Right lobe of liver (tissue), 4 donors: ENCODE results near the gene DNLZ.

Experiments
- CTCF ChIP-seq, 4 donors: fragments of 200-600 bp in 3 of 4; fragments of 450-650 bp in 1 of 4; IDR thresholded peaks; one replicate each; pipeline versions ENCODE4 v1.5.1 to v1.8.0; 2016 to 2022; ENCODE audit warnings: antibody characterized with exemption in 4 of 4, mild to moderate bottlenecking in 2 of 4
- POLR2A ChIP-seq: fragments of 450-650 bp; IDR thresholded peaks from one replicate; pipeline ENCODE4 v1.6.1; 2017; ENCODE audit warnings: antibody characterized with exemption, mild to moderate bottlenecking
- donor health status: DM: no; HTN: no; CAD: no.
- donor health status: DM: no; HTN: no; CAD: no.
- donor health status: DM: no; HTN: yes; CAD: no.

- no peak for TF ChIP-seq CTCF (IDR thresholded peaks at IDR 0.05)
- TF ChIP-seq POLR2A, result no peak
These were observed 1.6 kb downstream of the DNLZ start for GRCh38 chr9:136361754-136362449.
